Esophagus squamous epithelium (tissue), 5 donors: ENCODE measurements around the gene CELF2. TPM values are rescaled to one million over a fixed set of nuclear protein-coding genes. Genes with fewer than 3 reads are reported as not detected.

Experiments used
- DNase-seq: peaks from one replicate; lab custom pipeline; 2025; lab: John Stamatoyannopoulos, UW
- H3K27ac ChIP-seq, 4 donors: fragments of 200-600 bp; sonication (generic); one replicate each; pipeline ENCODE4 v1.5.1; 2016 to 2019; ENCODE audit warnings: mild to moderate bottlenecking in 1 of 4
- H3K27me3 ChIP-seq, 4 donors: fragments of 200-600 bp; sonication (generic); 1 replicate in 3 of 4; 2 replicates in 1 of 4; pipeline versions ENCODE4 v1.5.1 to v1.6.0; 2017 to 2021; ENCODE audit warnings: antibody characterized with exemption in 1 of 4
- H3K36me3 ChIP-seq, 3 donors: fragments of 200-600 bp; sonication (generic); one replicate each; pipeline ENCODE4 v1.5.1; 2016 to 2019
- H3K4me1 ChIP-seq, 3 donors: fragments of 200-600 bp; sonication (generic); one replicate each; pipeline ENCODE4 v1.5.1; 2017 to 2019
- H3K4me3 ChIP-seq, 4 donors: fragments of 200-600 bp; sonication (generic); 1 replicate in 3 of 4; 2 replicates in 1 of 4; pipeline ENCODE4 v1.5.1; 2016 to 2019; ENCODE audit warnings: mild to moderate bottlenecking in 2 of 4, moderate library complexity in 1 of 4
- H3K9me3 ChIP-seq, 3 donors: fragments of 200-600 bp; sonication (generic); one replicate each; pipeline ENCODE4 v1.5.1; 2016 to 2019
- CTCF ChIP-seq, 6 experiments: fragments of 450-650 bp in 4 of 6; fragments of 200-600 bp in 2 of 6; sonication (generic) in 2 of 6; IDR thresholded peaks; one replicate each; pipeline ENCODE4 v1.5.1; 2016 to 2019; ENCODE audit warnings: antibody characterized with exemption in 6 of 6, mild to moderate bottlenecking in 4 of 6, moderate library complexity in 4 of 6
- POLR2A ChIP-seq, 4 donors: fragments of 450-650 bp; IDR thresholded peaks; one replicate each; pipeline ENCODE4 v1.6.1; 2017; ENCODE audit warnings: antibody characterized with exemption in 4 of 4, mild to moderate bottlenecking in 4 of 4, moderate library complexity in 3 of 4
- WGBS, 2 donors: methylation state at CpG; one replicate each; pipeline ENCODE4 v1.1.5; 2018; 5-methylcytosine and 5-hydroxymethylcytosine counted together
- intact Hi-C: fragments of 100-400 bp; cut with DNase I; formaldehyde crosslinking; loops from one replicate; pipeline ENCODE4 v1.15.0; 2022
- total RNA-seq, 4 donors: library from RNA; depleted of rRNA; stranded (reverse); fragments of >200 nt; gene quantifications; one replicate each; pipeline ENCODE4 v1.1.0, GENCODE V29; 2016
- donor health status: DM: yes; HTN: yes; CAD: no.

The CELF2 gene
- total RNA-seq, 4 donors from 2014 or later: 4.2 to 62.4 (median 13.5) TPM

- intact Hi-C loops: no loop called here
- TF ChIP-seq POLR2A (IDR thresholded peaks at IDR 0.05) (no peak), CTCF (IDR thresholded peaks at IDR 0.05) (no peak)
- Histone ChIP-seq H3K9me3 (no peaks in the 10 kb centered on the region), H3K4me1 (peaks cover 0 to 34% (median 11%) of the 10 kb centered on the region in 3 donors), H3K27me3 (peaks cover 0 to 4% (median 0%) of the 10 kb centered on the region in 4 donors), H3K27ac (no peak overlapping the region), H3K36me3 (no peaks in the 10 kb centered on the region), H3K4me3 (no peak overlapping the region)
- no peak for DNase-seq
- WGBS, 2 donors: 90 to 91% methylated on average over 3 of the region's 3 CpGs
Measured at GRCh38 chr10:11045487-11045886, 27.8 kb downstream of the CELF2 start.

GRCh38 chr10:11045995-11046775 is 28.5 kb downstream of the CELF2 start:
- 86 to 87% methylated on average over 23 of the region's 23 CpGs for WGBS, 2 donors
- Histone ChIP-seq H3K36me3 (no peaks in the 10 kb centered on the region), H3K9me3 (no peaks in the 10 kb centered on the region), H3K27me3 (peaks cover 0 to 4% (median 0%) of the 10 kb centered on the region in 4 donors), H3K4me1 (peaks cover 0 to 41% (median 16%) of the 10 kb centered on the region in 3 donors), H3K27ac (peak overlapping the region in 3 of 4 donors; percentile 37 to 59 (median 42)), H3K4me3 (no peak overlapping the region)
- TF ChIP-seq POLR2A (IDR thresholded peaks at IDR 0.05) (no peak), CTCF (IDR thresholded peaks at IDR 0.05) (no peak)
- no peak for DNase-seq
- intact Hi-C loops: no loop called here

DNA sequence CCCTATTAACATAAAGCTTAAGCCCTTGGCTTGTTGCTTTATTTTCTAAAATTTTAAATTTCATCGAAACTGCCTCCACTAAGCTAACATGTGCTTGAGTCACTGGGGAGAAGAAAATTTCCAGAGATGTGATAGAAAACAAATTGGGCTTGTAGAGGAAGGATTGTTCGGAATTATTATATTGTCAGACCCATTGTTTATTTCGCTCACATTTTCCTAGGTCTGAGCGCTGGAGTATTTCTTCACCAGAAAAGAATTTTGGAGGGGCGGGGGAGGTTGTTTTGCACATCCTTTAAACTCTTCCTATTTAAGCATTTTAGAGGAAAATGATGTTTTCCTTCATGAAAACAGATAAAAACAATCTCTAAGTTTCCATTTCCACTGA is 29.1 kb downstream of the CELF2 start:
- DNase-seq: no peak
- peak overlapping the region in 3 of 4 donors; percentile 37 to 59 (median 50) for H3K27ac ChIP-seq
- WGBS, 2 donors: 72 to 90% methylated on average over 5 of the region's 5 CpGs
- H3K36me3 ChIP-seq: no peaks in the 10 kb centered on the region
- intact Hi-C loops: no loop called here
- no peaks in the 10 kb centered on the region for H3K9me3 ChIP-seq
- peaks cover 0 to 45% (median 21%) of the 10 kb centered on the region in 3 donors for H3K4me1 ChIP-seq
- H3K27me3 ChIP-seq: peaks cover 0 to 4% (median 0%) of the 10 kb centered on the region in 4 donors
- no peak for TF ChIP-seq POLR2A (IDR thresholded peaks at IDR 0.05)
- no peak for TF ChIP-seq CTCF (IDR thresholded peaks at IDR 0.05)
- H3K4me3 ChIP-seq: no peak overlapping the region

GRCh38 chr10:11048707-11049278 is 31.1 kb downstream of the CELF2 start:
- no peak for DNase-seq
- H3K36me3 ChIP-seq: no peaks in the 10 kb centered on the region
- H3K4me1 ChIP-seq: peaks cover 0 to 45% (median 21%) of the 10 kb centered on the region in 3 donors
- no peaks in the 10 kb centered on the region for H3K9me3 ChIP-seq
- H3K27ac ChIP-seq: peak overlapping the region in 3 of 4 donors; percentile 47 to 59 (median 47)
- TF ChIP-seq POLR2A (IDR thresholded peaks at IDR 0.05): no peak
- no peak for TF ChIP-seq CTCF (IDR thresholded peaks at IDR 0.05)
- no peak overlapping the region for H3K4me3 ChIP-seq
- H3K27me3 ChIP-seq: peaks cover 0 to 4% (median 0%) of the 10 kb centered on the region in 4 donors
- intact Hi-C loops: no loop called here
- 27 to 35% methylated on average over 1 of the region's 1 CpG for WGBS, 2 donors

- H3K9me3 ChIP-seq: no peaks in the 10 kb centered on the region
- TF ChIP-seq POLR2A (IDR thresholded peaks at IDR 0.05): no peak
- no peak for TF ChIP-seq CTCF (IDR thresholded peaks at IDR 0.05)
- peak overlapping the region in 3 of 4 donors; percentile 33 to 42 (median 34) for H3K27ac ChIP-seq
- intact Hi-C loops: no loop called here
- H3K4me1 ChIP-seq: peaks cover 0 to 45% (median 21%) of the 10 kb centered on the region in 3 donors
- DNase-seq: no peak
- no peaks in the 10 kb centered on the region for H3K36me3 ChIP-seq
- WGBS, 2 donors: 86 to 96% methylated on average over 3 to 5 of the region's 5 CpGs
- no peak overlapping the region for H3K4me3 ChIP-seq
- peaks cover 0 to 4% (median 0%) of the 10 kb centered on the region in 4 donors for H3K27me3 ChIP-seq
Measured at GRCh38 chr10:11049806-11050205, 32.1 kb downstream of the CELF2 start.
